Mesodermal cell (in vitro differentiated cells): Measurements from ENCODE around the gene PRCP.

ENCODE experiments used
- H3K27ac ChIP-seq: 2 replicates; pipeline ENCODE4 v1.7.0; 2013; ENCODE audit warnings: mild to moderate bottlenecking, low read depth, low read length, moderate library complexity; ENCODE audit not compliant: severe bottlenecking
- H3K36me3 ChIP-seq: 2 replicates; pipeline ENCODE4 v1.7.1; 2013; ENCODE audit warnings: mild to moderate bottlenecking, low read length, moderate library complexity; ENCODE audit not compliant: control insufficient read depth, insufficient read depth
- H3K4me1 ChIP-seq: one replicate; pipeline ENCODE4 v1.7.1; 2013; ENCODE audit warnings: mild to moderate bottlenecking, low read length; ENCODE audit not compliant: insufficient read depth, control insufficient read depth, poor library complexity, severe bottlenecking
- H3K4me3 ChIP-seq: 2 replicates; pipeline ENCODE4 v1.7.0; 2013; ENCODE audit warnings: low read length, control low read depth, mild to moderate bottlenecking; ENCODE audit not compliant: insufficient read depth, poor library complexity, severe bottlenecking; ENCODE audit errors: extremely low read depth
- H3K9me3 ChIP-seq: 2 replicates; pipeline ENCODE4 v1.7.1; 2013; ENCODE audit warnings: mild to moderate bottlenecking, low read length, moderate library complexity; ENCODE audit not compliant: control insufficient read depth
- whole genome bisulfite sequencing, 2 experiments: methylation state at CpG; one replicate each; pipeline ENCODE4 v1.1.5; 2013; ENCODE audit warnings: missing lambda C conversion rate in 2 of 2; ENCODE audit not compliant: insufficient coverage in 2 of 2; 5-methylcytosine and 5-hydroxymethylcytosine counted together

The PRCP gene

GRCh38 chr11:82802710-82803109 lies 97.5 kb downstream of the PRCP start:
- H3K4me3 ChIP-seq: no peak overlapping the region
- H3K36me3 ChIP-seq: no peaks in the 10 kb centered on the region
- no peaks in the 10 kb centered on the region for H3K4me1 ChIP-seq
- H3K27ac ChIP-seq: no peak overlapping the region
- H3K9me3 ChIP-seq: no peaks in the 10 kb centered on the region
- WGBS, 2 experiments: 70 to 89% methylated on average over 1 of the region's 1 CpG

GRCh38 chr11:82796998-82797961 lies 103.0 kb downstream of the PRCP start:
- 60 to 93% methylated on average over 1 to 3 of the region's 3 CpGs for WGBS, 2 experiments
- Histone ChIP-seq H3K4me1 (no peaks in the 10 kb centered on the region), H3K27ac (peak overlapping the region; percentile 58), H3K9me3 (no peaks in the 10 kb centered on the region), H3K4me3 (no peak overlapping the region), H3K36me3 (no peaks in the 10 kb centered on the region)

GRCh38 chr11:82794490-82794889 lies 105.7 kb downstream of the PRCP start:
- Histone ChIP-seq H3K9me3 (no peaks in the 10 kb centered on the region), H3K4me1 (peaks cover 5% of the 10 kb centered on the region), H3K27ac (no peak overlapping the region), H3K36me3 (no peaks in the 10 kb centered on the region), H3K4me3 (no peak overlapping the region)
- WGBS, 2 experiments: 89 to 100% methylated on average over 1 to 3 of the region's 3 CpGs

DNA sequence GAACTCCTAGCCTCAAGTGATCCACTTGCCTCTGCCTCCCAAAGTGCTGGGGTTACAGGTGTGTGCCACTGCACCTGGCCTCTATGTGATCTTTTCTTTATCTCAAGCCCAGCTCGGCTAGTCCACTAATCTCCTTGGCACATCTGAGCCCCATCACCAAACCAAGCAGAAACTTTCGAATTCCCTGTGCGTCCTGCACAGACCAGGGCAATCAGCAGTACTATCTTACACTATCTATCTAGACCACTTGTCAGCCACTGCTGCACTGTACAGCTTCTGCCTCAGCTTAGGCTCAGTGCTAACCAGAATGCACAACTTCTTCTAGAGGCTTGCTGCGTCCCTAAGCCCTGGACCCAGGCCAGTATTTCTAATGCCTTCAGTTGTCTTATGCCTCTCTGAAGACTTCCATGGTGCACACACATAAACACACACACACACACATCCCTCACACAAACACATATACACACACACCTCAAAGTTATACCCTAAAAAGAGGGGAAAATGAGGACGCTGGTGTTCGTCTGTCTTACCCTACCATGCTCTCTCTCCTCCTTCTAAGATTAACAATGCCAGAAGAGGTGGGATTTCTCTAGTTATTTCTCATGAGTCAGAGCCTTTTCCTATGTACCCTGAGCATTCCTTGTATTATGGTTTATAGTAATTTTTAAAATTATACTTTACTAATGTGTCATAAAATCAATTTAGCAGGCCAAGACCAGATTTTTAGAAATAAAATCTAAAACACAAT lies 107.2 kb downstream of the PRCP start:
- WGBS, 2 experiments: 89 to 94% methylated on average over 2 to 4 of the region's 6 CpGs

GRCh38 chr11:82792319-82792718 lies 107.9 kb downstream of the PRCP start:
- Histone ChIP-seq H3K27ac (no peak overlapping the region), H3K36me3 (no peaks in the 10 kb centered on the region), H3K9me3 (no peaks in the 10 kb centered on the region), H3K4me1 (peaks cover 5% of the 10 kb centered on the region), H3K4me3 (no peak overlapping the region)
- WGBS, 2 experiments: 90 to 91% methylated on average over 3 to 5 of the region's 5 CpGs

More for the DNA sequence above, 107.2 kb downstream of the PRCP start:
- Histone ChIP-seq H3K36me3 (no peaks in the 10 kb centered on the region), H3K9me3 (no peaks in the 10 kb centered on the region), H3K4me3 (no peak overlapping the region), H3K27ac (no peak overlapping the region), H3K4me1 (peaks cover 5% of the 10 kb centered on the region)

- no peak overlapping the region for H3K27ac ChIP-seq
- H3K9me3 ChIP-seq: no peaks in the 10 kb centered on the region
- WGBS, 2 experiments: 67 to 94% methylated on average over 1 to 2 of the region's 4 CpGs
- peaks cover 5% of the 10 kb centered on the region for H3K4me1 ChIP-seq
- no peaks in the 10 kb centered on the region for H3K36me3 ChIP-seq
- H3K4me3 ChIP-seq: no peak overlapping the region
These were observed 108.5 kb downstream of the PRCP start for GRCh38 chr11:82791779-82792178.

DNA sequence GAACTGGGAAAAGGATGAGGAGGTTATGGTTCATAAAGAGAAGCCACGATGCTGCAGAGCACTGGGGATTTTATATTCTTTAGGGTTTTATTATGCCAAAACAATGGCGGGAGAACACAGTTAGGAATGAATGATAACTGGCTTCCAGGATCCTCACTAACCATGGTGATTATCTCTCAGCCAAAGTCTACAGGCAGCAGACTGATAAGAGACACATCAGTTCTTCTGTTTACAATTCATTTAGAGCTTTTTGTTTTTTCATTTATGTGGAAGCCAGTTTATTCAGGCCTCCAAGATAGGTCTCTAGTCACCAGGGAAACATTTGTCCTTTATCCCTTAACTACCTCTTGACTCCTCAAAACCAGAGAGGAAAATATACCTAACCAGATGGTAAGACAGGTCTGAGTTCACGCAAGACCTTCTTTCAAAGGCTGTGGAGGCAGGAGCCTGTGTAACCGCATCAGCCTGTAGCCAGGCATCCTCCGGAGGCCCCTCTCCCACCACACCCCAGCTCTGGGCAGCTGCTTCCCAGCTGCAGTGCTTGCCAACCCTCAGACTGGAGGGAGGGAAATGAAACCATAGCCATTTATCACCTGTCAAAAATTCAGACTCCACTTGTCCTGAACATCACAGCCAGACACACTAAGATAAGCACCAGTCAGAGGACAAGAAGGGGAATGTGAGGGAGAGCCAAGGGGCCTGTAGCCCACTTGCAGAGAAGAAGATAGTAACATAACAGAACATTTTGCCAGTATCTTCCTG lies 109.3 kb downstream of the PRCP start:
- Histone ChIP-seq H3K4me1 (peaks cover 5% of the 10 kb centered on the region), H3K27ac (no peak overlapping the region), H3K36me3 (no peaks in the 10 kb centered on the region), H3K4me3 (no peak overlapping the region), H3K9me3 (no peaks in the 10 kb centered on the region)
- 90% methylated on average over 2 to 5 of the region's 5 CpGs for WGBS, 2 experiments

- Histone ChIP-seq H3K4me1 (peaks cover 5% of the 10 kb centered on the region), H3K9me3 (no peaks in the 10 kb centered on the region), H3K27ac (no peak overlapping the region), H3K36me3 (no peaks in the 10 kb centered on the region), H3K4me3 (no peak overlapping the region)
- WGBS, 2 experiments: 73 to 81% methylated on average over 3 of the region's 4 CpGs
These were observed 112.2 kb downstream of the PRCP start for GRCh38 chr11:82787981-82788380.

GRCh38 chr11:82786836-82787235 lies 113.4 kb downstream of the PRCP start:
- H3K27ac ChIP-seq: no peak overlapping the region
- H3K4me3 ChIP-seq: no peak overlapping the region
- no peaks in the 10 kb centered on the region for H3K36me3 ChIP-seq
- H3K9me3 ChIP-seq: peaks cover 4% of the 10 kb centered on the region
- 92 to 100% methylated on average over 2 of the region's 3 CpGs for WGBS, 2 experiments
- H3K4me1 ChIP-seq: peaks cover 5% of the 10 kb centered on the region

DNA sequence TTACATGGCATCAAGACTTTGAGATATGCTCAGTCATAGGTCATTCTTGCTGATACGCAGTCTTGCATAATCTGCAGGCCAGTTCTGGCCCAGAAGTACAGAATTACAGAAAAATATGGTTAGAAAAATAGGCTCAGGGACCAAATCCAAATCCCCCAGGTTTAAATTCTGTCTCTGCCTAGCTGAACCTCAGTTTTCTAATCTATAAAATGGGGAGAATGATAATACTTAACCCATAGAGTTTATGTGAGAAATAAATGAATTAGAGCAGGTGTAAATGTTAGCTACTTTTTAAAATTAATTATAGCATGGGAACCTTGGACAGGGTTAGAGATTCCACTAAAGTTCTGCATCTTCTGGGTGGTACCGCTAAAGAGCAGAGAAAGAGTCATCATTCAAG lies 114.2 kb downstream of the PRCP start:
- H3K36me3 ChIP-seq: no peaks in the 10 kb centered on the region
- H3K9me3 ChIP-seq: peaks cover 4% of the 10 kb centered on the region
- 85% methylated on average over 2 of the region's 2 CpGs; no CpG with 5 or more reads in 1 of the 2 experiments for WGBS, 2 experiments
- no peak overlapping the region for H3K4me3 ChIP-seq
- no peak overlapping the region for H3K27ac ChIP-seq
- peaks cover 4% of the 10 kb centered on the region for H3K4me1 ChIP-seq
